SK-N-SH (cell line): ENCODE results near the gene COL5A1. TPM values are rescaled to one million over a fixed set of nuclear protein-coding genes. Genes with fewer than 3 reads are reported as not detected.

Experiments
- CTCF ChIA-PET: fragments of 300-600, 350-600 bp; formaldehyde crosslinking; extraction: SDS; loops from one replicate; lab custom pipeline; 2021; lab: Yijun Ruan, JAX
- POLR2A ChIA-PET: fragments of 350-600 bp; sonication (Branson Sonifier 250); formaldehyde crosslinking; extraction: SDS; loops from one replicate; lab custom pipeline; 2020; ENCODE audit warnings: antibody characterized with exemption, inconsistent platforms; lab: Yijun Ruan, JAX
- DNase-seq: peaks from one replicate; pipeline ENCODE4 v3.0.0; 2012
- H2AFZ ChIP-seq: fragments of 200-600 bp; sonication (generic); 2 replicates; pipeline ENCODE4 v1.8.1; 2016; ENCODE audit warnings: antibody characterized with exemption, mild to moderate bottlenecking, low read depth
- H3F3A ChIP-seq: fragments of 200-600 bp; sonication (generic); replicated peaks from 2 replicates; pipeline ENCODE3; 2016; ENCODE audit warnings: antibody characterized with exemption, mild to moderate bottlenecking; ENCODE audit not compliant: insufficient read depth
- H3K27ac ChIP-seq, 2 experiments: fragments of 200-500 bp in 1 of 2; fragments of 200-600 bp in 1 of 2; sonication (Bioruptor generic) in 1 of 2; sonication (generic), shearing (Covaris generic) in 1 of 2; 2 replicates each; pipeline versions ENCODE4 v1.5.1 to v1.6.1; 2014 to 2016; ENCODE audit warnings: low read depth in 2 of 2, inconsistent platforms in 1 of 2, low read length in 1 of 2, mild to moderate bottlenecking in 1 of 2, mixed read lengths in 1 of 2
- H3K27me3 ChIP-seq: fragments of 200-600 bp; sonication (generic), shearing (Covaris generic); 2 replicates; pipeline ENCODE4 v1.6.1; 2016; ENCODE audit warnings: mixed run types; ENCODE audit not compliant: insufficient read depth
- H3K36me3 ChIP-seq, 2 experiments: fragments of 200-500 bp in 1 of 2; fragments of 200-600 bp in 1 of 2; sonication (Bioruptor generic) in 1 of 2; sonication (generic) in 1 of 2; replicated peaks in 1 of 2; 2 replicates each; pipeline versions ENCODE3 to v1.5.1; 2014 to 2016; ENCODE audit warnings: low read length in 1 of 2, mild to moderate bottlenecking in 1 of 2; ENCODE audit not compliant: insufficient read depth in 2 of 2, control insufficient read depth in 1 of 2
- H3K4me1 ChIP-seq, 2 experiments: fragments of 200-500 bp in 1 of 2; fragments of 200-600 bp in 1 of 2; sonication (Bioruptor generic) in 1 of 2; sonication (generic), shearing (Covaris generic) in 1 of 2; 2 replicates each; pipeline versions ENCODE4 v1.5.1 to v1.6.1; 2014 to 2016; ENCODE audit warnings: low read depth in 1 of 2, low read length in 1 of 2, mixed run types in 1 of 2; ENCODE audit not compliant: insufficient read depth in 2 of 2, control insufficient read depth in 1 of 2
- H3K4me2 ChIP-seq: fragments of 200-600 bp; sonication (generic), shearing (Covaris generic); 2 replicates; pipeline ENCODE4 v1.6.1; 2017; ENCODE audit warnings: mixed run types
- H3K4me3 ChIP-seq, 2 experiments: fragments of 200-500 bp in 1 of 2; fragments of 200-600 bp in 1 of 2; sonication (Bioruptor generic) in 1 of 2; sonication (generic), shearing (Covaris generic) in 1 of 2; 2 replicates each; pipeline versions ENCODE4 v1.5.1 to v1.8.1; 2014 to 2016; ENCODE audit warnings: low read depth in 2 of 2, inconsistent platforms in 1 of 2, low read length in 1 of 2, mild to moderate bottlenecking in 1 of 2, mixed read lengths in 1 of 2, moderate library complexity in 1 of 2
- H3K79me2 ChIP-seq: fragments of 200-600 bp; sonication (generic); 2 replicates; pipeline ENCODE4 v1.8.1; 2017; ENCODE audit warnings: mild to moderate bottlenecking; ENCODE audit not compliant: insufficient read depth
- H3K9ac ChIP-seq: fragments of 200-600 bp; sonication (generic); 2 replicates; pipeline ENCODE4 v1.6.1; 2017; ENCODE audit warnings: mixed run types
- H3K9me2 ChIP-seq: fragments of 200-600 bp; sonication (generic); 2 replicates; pipeline ENCODE4 v1.6.1; 2017; ENCODE audit warnings: mixed run types
- H3K9me3 ChIP-seq: fragments of 200-600 bp; sonication (generic); 2 replicates; pipeline ENCODE4 v1.6.1; 2017; ENCODE audit warnings: mixed run types, mild to moderate bottlenecking, moderate library complexity
- H4K20me1 ChIP-seq: fragments of 200-600 bp; sonication (generic); 2 replicates; pipeline ENCODE4 v1.6.1; 2017; ENCODE audit warnings: mild to moderate bottlenecking, mixed run types; ENCODE audit not compliant: insufficient read depth
- CTCF ChIP-seq: fragments of 200-600 bp; sonication (generic); IDR thresholded peaks from 2 replicates; pipeline ENCODE4 v1.6.1; 2017; ENCODE audit warnings: antibody characterized with exemption, mild to moderate bottlenecking, moderate library complexity
- ELF1 ChIP-seq: IDR thresholded peaks from 2 replicates; pipeline ENCODE4 v1.4.0; 2012
- EP300 ChIP-seq, 2 experiments: IDR thresholded peaks; 2 replicates each; pipeline versions ENCODE4 v1.4.0 to v1.6.1; 2012; ENCODE audit warnings: borderline replicate concordance in 1 of 2, low read depth in 1 of 2, low read length in 1 of 2
- FOSL2 ChIP-seq: IDR thresholded peaks from 2 replicates; pipeline ENCODE4 v1.4.0; 2012; ENCODE audit warnings: low read depth, mild to moderate bottlenecking, moderate library complexity, borderline replicate concordance
- FOXM1 ChIP-seq: IDR thresholded peaks from 2 replicates; pipeline ENCODE4 v1.4.0; 2012; ENCODE audit warnings: low read depth, mild to moderate bottlenecking
- JUND ChIP-seq: IDR thresholded peaks from 2 replicates; pipeline ENCODE4 v1.4.0; 2012
- MAX ChIP-seq: IDR thresholded peaks from 2 replicates; pipeline ENCODE4 v1.4.0; 2012; ENCODE audit warnings: low read depth
- PBX3 ChIP-seq: IDR thresholded peaks from 2 replicates; pipeline ENCODE4; 2012
- POLR2AphosphoS5 ChIP-seq: IDR thresholded peaks from 2 replicates; pipeline ENCODE4 v1.6.1; 2012; ENCODE audit warnings: low read depth, low read length
- SIN3A ChIP-seq: IDR thresholded peaks from 2 replicates; pipeline ENCODE4 v1.6.1; 2012; ENCODE audit warnings: low read depth, mild to moderate bottlenecking, low read length, moderate library complexity, borderline replicate concordance
- USF2 ChIP-seq: fragments of 150-350 bp; IDR thresholded peaks from 2 replicates; pipeline ENCODE4 v1.6.1; 2017; ENCODE audit warnings: antibody characterized with exemption, low read length, low read depth, borderline replicate concordance
- YY1 ChIP-seq: IDR thresholded peaks from 2 replicates; pipeline ENCODE4 v1.4.0; 2012; ENCODE audit warnings: low read depth, mild to moderate bottlenecking
- ZBTB33 ChIP-seq: IDR thresholded peaks from 2 replicates; pipeline ENCODE4 v1.4.0; 2012; ENCODE audit warnings: low read depth, borderline replicate concordance
- WGBS: methylation state at CpG from one replicate; pipeline ENCODE4 v1.1.6; 2017; ENCODE audit warnings: low lambda C conversion rate; 5-methylcytosine and 5-hydroxymethylcytosine counted together
- polyA plus RNA-seq, 3 experiments: library from polyadenylated mRNA; depleted of rRNA; stranded (reverse); fragments of >200 nt; gene quantifications; 2 replicates each; pipeline ENCODE4 v1.2.3, GENCODE V29; 2012

COL5A1 gene
- polyA plus RNA-seq, 1 of the 3 experiments (the other 2 are of a cell fraction) = 73.8 TPM

GRCh38 chr9:134830926-134831720 is 189.5 kb downstream of the COL5A1 start:
- no peaks in the 10 kb centered on the region for H3K4me1 ChIP-seq
- H3K9ac ChIP-seq = no peak overlapping the region
- H3K27me3 ChIP-seq = no peaks in the 10 kb centered on the region
- no peaks in the 10 kb centered on the region for H3K9me3 ChIP-seq
- WGBS = 82% methylated on average over 18 of the region's 21 CpGs
- H3F3A ChIP-seq = peaks cover 12% of the 10 kb centered on the region
- no peaks in the 10 kb centered on the region for H3K9me2 ChIP-seq
- no peak overlapping the region for H2AFZ ChIP-seq
- no peak for DNase-seq
- ChIA-PET POLR2A (no interaction called here), CTCF (no interaction called here)
- H3K79me2 ChIP-seq = no peaks in the 10 kb centered on the region
- 0 out of 2 replicates have a peak, but pooled peaks cover 17% of the 10 kb centered on the region for H4K20me1 ChIP-seq
- H3K4me3 ChIP-seq = no peak overlapping the region
- H3K27ac ChIP-seq = no peak overlapping the region
- peaks cover 31 to 51% of the 10 kb centered on the region in 2 experiments for H3K36me3 ChIP-seq
- no peak overlapping the region for H3K4me2 ChIP-seq
- TF ChIP-seq CTCF = no peak
- TF ChIP-seq JUND = no peak
- TF ChIP-seq USF2 = no peak
- no peak for TF ChIP-seq POLR2AphosphoS5
- TF ChIP-seq SIN3A = no peak
- TF ChIP-seq ELF1 = no peak
- TF ChIP-seq EP300 (IDR thresholded peaks at IDR 0.05; ENCODE audit: borderline replicate concordance in 1 of 2, low read depth in 1 of 2, low read length in 1 of 2) = no peak
- TF ChIP-seq FOSL2 = no peak
- TF ChIP-seq FOXM1 = no peak
- no peak for TF ChIP-seq YY1
- TF ChIP-seq PBX3 = no peak

- peaks cover 18% of the 10 kb centered on the region for H4K20me1 ChIP-seq
- H3K4me1 ChIP-seq = no peaks in the 10 kb centered on the region
- no peak overlapping the region for H3K4me3 ChIP-seq
- H3K9ac ChIP-seq = no peak overlapping the region
- DNase-seq = no peak
- no peaks in the 10 kb centered on the region; the same call in 1 of the 2 replicates for H3K79me2 ChIP-seq
- H3K9me3 ChIP-seq = no peaks in the 10 kb centered on the region
- WGBS = 95% methylated on average over 16 of the region's 19 CpGs
- no peak overlapping the region for H2AFZ ChIP-seq
- no peak overlapping the region for H3K27ac ChIP-seq
- no peaks in the 10 kb centered on the region for H3K9me2 ChIP-seq
- H3F3A ChIP-seq = peaks cover 12% of the 10 kb centered on the region
- ChIA-PET POLR2A (no interaction called here), CTCF (no interaction called here)
- H3K27me3 ChIP-seq = no peaks in the 10 kb centered on the region
- peaks cover 39 to 63% of the 10 kb centered on the region in 2 experiments for H3K36me3 ChIP-seq
- TF ChIP-seq ZBTB33 = no peak
- no peak for TF ChIP-seq MAX
- TF ChIP-seq, all 33 proteins: peak for 0
- no peak overlapping the region for H3K4me2 ChIP-seq
Measured at GRCh38 chr9:134832471-134832870, 190.9 kb downstream of the COL5A1 start.
